ENCODE results near the gene AIFM2. TPM values are rescaled to one million over a fixed set of nuclear protein-coding genes. Genes with fewer than 3 reads are reported as not detected.

The AIFM2 gene
- total and polyA plus RNA-seq, 2 of the 13 experiments (the other 11 are each of a cell fraction or from before 2014, with no cell fraction given) = 20.3 to 29.5 TPM

GRCh38 chr10:70115948-70116682, 16.5 kb downstream of the AIFM2 start (continued):
- TF ChIP-seq TFDP1 (CRISPR knock-in tag; IDR thresholded peaks at IDR 0.05; ENCODE audit: borderline replicate concordance) (no peak), KIAA2018 (CRISPR knock-in tag; IDR thresholded peaks at IDR 0.05; ENCODE audit: borderline replicate concordance) (no peak), MLLT10 (CRISPR knock-in tag; IDR thresholded peaks at IDR 0.05) (no peak), MYPOP (CRISPR knock-in tag; IDR thresholded peaks at IDR 0.05) (0 out of 2 replicates have a peak, but pooled peaks have one; percentile 26), GTF2F1 (IDR thresholded peaks at IDR 0.05; ENCODE audit: low read length) (no peak), ZNF234 (CRISPR knock-in tag; conservative IDR thresholded peaks at IDR 0.05) (no peak), NCOA5 (CRISPR knock-in tag; IDR thresholded peaks at IDR 0.05) (no peak), ZNF142 (CRISPR knock-in tag; IDR thresholded peaks at IDR 0.05) (no peak)

Data from HepG2 (cell line).